Breast epithelium (tissue), 4 donors: Measurements from ENCODE around the gene BAG5. TPM values are rescaled to one million over a fixed set of nuclear protein-coding genes. Genes with fewer than 3 reads are reported as not detected.
A peak's percentile ranks its signal among the peaks of the same experiment; 100 is the strongest.

Source experiments
- DNase-seq, 2 donors: peaks; one replicate each; pipeline ENCODE4 v3.0.0-alpha.2; 2019; ENCODE audit warnings: low spot score in 2 of 2
- H3K27ac ChIP-seq, 2 donors: fragments of 200-600 bp; sonication (generic) in 1 of 2; one replicate each; pipeline ENCODE4 v1.5.1; 2016 to 2019; ENCODE audit warnings: mild to moderate bottlenecking in 1 of 2
- H3K27me3 ChIP-seq, 2 donors: fragments of 200-600 bp; sonication (generic) in 1 of 2; one replicate each; pipeline versions ENCODE4 v1.5.1 to v1.6.0; 2017 to 2019; ENCODE audit warnings: control low read depth in 1 of 2, mild to moderate bottlenecking in 1 of 2
- H3K36me3 ChIP-seq: fragments of 200-600 bp; one replicate; pipeline ENCODE4 v1.5.1; 2019
- H3K4me1 ChIP-seq, 2 donors: fragments of 200-600 bp; sonication (generic); one replicate each; pipeline ENCODE4 v1.5.1; 2016 to 2019; ENCODE audit warnings: control low read depth in 1 of 2
- H3K4me3 ChIP-seq, 3 donors: fragments of 200-600 bp; sonication (generic); 1 replicate in 2 of 3; 2 replicates in 1 of 3; pipeline ENCODE4 v1.5.1; 2016 to 2019; ENCODE audit warnings: mild to moderate bottlenecking in 3 of 3, moderate library complexity in 2 of 3
- H3K9me3 ChIP-seq, 2 donors: fragments of 200-600 bp; sonication (generic) in 1 of 2; one replicate each; pipeline ENCODE4 v1.5.1; 2016 to 2019; ENCODE audit warnings: control low read depth in 1 of 2
- POLR2A ChIP-seq: fragments of 450-650 bp; IDR thresholded peaks from one replicate; pipeline ENCODE4 v1.6.1; 2016; ENCODE audit warnings: antibody characterized with exemption, mild to moderate bottlenecking, moderate library complexity
- POLR2AphosphoS5 ChIP-seq, 3 donors: sonication (generic); formaldehyde crosslinking; IDR thresholded peaks; one replicate each; pipeline ENCODE4 v1.6.1; 2017; ENCODE audit warnings: antibody characterized with exemption in 3 of 3
- intact Hi-C: fragments of 100-400 bp; cut with DNase I; formaldehyde crosslinking; loops from one replicate; pipeline ENCODE4 v1.15.1; 2023; ENCODE audit warnings: low total_unique reads
- total RNA-seq, 3 donors: library from RNA; depleted of rRNA; stranded (reverse); fragments of >200 nt; gene quantifications; one replicate each; pipeline ENCODE4 v1.1.0, GENCODE V29; 2016
- TF ChIP-seq, protein P1 (sequence below), 3 donors: fragments of 450-650 bp; IDR thresholded peaks; one replicate each; pipeline ENCODE4 v1.5.1; 2016 to 2017; ENCODE audit warnings: antibody characterized with exemption in 3 of 3, mild to moderate bottlenecking in 3 of 3, moderate library complexity in 3 of 3

BAG5 gene
- total RNA-seq, 3 donors from 2014 or later, result 29.5 to 45.4 (median 38.5) TPM

DNA sequence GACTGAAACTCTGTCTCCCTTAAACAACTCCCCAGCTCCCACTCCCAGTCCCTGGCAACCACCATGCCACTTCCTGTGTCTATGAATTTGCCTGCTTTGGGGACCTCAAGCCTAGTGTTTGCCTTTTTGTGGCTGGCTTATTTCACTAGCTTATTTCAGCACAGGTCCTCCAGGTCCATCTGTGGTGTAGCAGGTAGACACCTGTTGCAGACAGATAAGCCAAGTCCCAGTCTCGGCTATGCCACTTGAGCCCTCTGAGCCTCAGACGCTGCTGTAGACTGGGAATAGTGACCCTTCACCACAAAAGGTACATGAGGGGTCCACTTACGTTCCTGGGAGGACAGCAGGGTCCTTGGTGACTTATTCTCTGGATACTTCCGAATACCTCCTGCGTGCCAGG, 42.2 kb upstream of the BAG5 start:
- Histone ChIP-seq H3K36me3 (no peaks in the 10 kb centered on the region), H3K27ac (no peak overlapping the region), H3K4me1 (peaks cover 0 to 10% of the 10 kb centered on the region in 2 donors), H3K9me3 (no peaks in the 10 kb centered on the region), H3K27me3 (no peaks in the 10 kb centered on the region), H3K4me3 (no peak overlapping the region)
- TF ChIP-seq, protein P1, sequence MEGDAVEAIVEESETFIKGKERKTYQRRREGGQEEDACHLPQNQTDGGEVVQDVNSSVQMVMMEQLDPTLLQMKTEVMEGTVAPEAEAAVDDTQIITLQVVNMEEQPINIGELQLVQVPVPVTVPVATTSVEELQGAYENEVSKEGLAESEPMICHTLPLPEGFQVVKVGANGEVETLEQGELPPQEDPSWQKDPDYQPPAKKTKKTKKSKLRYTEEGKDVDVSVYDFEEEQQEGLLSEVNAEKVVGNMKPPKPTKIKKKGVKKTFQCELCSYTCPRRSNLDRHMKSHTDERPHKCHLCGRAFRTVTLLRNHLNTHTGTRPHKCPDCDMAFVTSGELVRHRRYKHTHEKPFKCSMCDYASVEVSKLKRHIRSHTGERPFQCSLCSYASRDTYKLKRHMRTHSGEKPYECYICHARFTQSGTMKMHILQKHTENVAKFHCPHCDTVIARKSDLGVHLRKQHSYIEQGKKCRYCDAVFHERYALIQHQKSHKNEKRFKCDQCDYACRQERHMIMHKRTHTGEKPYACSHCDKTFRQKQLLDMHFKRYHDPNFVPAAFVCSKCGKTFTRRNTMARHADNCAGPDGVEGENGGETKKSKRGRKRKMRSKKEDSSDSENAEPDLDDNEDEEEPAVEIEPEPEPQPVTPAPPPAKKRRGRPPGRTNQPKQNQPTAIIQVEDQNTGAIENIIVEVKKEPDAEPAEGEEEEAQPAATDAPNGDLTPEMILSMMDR (IDR thresholded peaks at IDR 0.05), result no peak
- TF ChIP-seq POLR2AphosphoS5 (IDR thresholded peaks at IDR 0.05), result no peak
- no peak for TF ChIP-seq POLR2A
- intact Hi-C loops, result loop anchor here (5.0 kb wide), 1 partner anchor 1087 kb away; no protein-coding TSS in a partner anchor
- no peak for DNase-seq

DNA sequence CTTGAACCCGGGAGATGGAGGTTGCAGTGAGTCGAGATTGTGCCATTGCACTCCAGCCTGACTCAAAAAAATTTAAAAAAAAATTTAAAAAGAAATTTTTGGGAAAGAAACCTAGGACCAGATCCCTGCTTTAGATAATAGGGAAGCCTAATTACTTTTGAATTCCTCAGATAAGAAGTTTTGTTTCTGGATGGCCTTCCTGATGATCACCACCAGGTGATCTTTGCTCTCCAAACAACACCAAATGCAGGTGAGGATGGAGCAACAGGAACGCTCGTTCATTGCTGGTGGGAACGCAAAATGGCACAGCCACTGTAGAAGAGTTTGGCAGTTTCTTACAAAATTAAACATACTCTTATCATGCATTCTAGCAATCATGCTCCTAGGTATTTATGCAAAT, 38.0 kb upstream of the BAG5 start:
- Histone ChIP-seq H3K9me3 (no peaks in the 10 kb centered on the region), H3K27ac (no peak overlapping the region), H3K4me1 (no peaks in the 10 kb centered on the region), H3K27me3 (no peaks in the 10 kb centered on the region), H3K4me3 (no peak overlapping the region), H3K36me3 (no peaks in the 10 kb centered on the region)
- intact Hi-C loops, result loop anchor here (2.0 to 5.0 kb wide), 2 partner anchors 38 to 1083 kb away; no protein-coding TSS in a partner anchor
- TF ChIP-seq, protein P1 (IDR thresholded peaks at IDR 0.05), result no peak
- no peak for TF ChIP-seq POLR2AphosphoS5 (IDR thresholded peaks at IDR 0.05)
- TF ChIP-seq POLR2A, result no peak
- DNase-seq, result no peak

DNA sequence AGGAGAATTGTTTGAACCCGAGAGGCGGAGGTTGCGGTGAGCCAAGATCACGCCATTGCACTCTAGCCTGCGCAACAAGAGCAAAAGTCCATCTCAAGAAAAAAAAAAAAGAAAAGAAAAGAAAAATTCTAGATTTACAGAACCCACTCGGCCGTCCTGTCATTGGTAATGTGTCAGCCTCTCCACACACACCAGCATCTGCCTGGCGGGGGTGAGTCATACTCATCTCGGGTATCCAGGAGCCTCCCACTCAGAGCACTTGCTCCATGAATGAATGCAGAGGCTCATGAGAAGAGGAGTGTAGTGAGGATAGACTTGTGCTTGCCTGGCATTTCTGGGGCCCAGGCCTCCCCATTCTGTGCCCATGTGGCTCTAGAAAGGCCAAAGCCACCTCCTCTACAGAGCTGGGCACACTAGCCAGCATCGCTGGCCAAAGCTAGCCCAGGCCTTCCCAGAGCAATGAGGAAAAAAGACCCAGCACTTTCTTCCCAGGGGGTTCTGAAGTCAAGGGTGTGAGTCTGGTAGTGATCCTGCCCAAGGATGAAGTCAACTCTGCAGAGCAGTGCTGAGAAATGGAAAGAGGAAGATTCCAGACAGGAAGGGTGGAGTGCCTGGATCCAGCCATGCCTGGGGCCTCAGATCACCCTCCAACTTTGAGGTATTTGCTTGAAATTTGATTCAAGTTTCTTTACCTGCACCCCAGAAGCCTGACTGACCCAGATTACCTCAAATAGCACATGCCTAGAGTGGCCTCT, 35.3 kb upstream of the BAG5 start:
- H3K36me3 ChIP-seq, result no peaks in the 10 kb centered on the region
- no peaks in the 10 kb centered on the region for H3K27me3 ChIP-seq
- no peak overlapping the region for H3K4me3 ChIP-seq
- no peak overlapping the region for H3K27ac ChIP-seq
- intact Hi-C loops, result no loop called here
- peaks cover 0 to 3% of the 10 kb centered on the region in 2 donors for H3K4me1 ChIP-seq
- TF ChIP-seq, protein P1 (IDR thresholded peaks at IDR 0.05), result no peak
- no peak for TF ChIP-seq POLR2A
- H3K9me3 ChIP-seq, result no peaks in the 10 kb centered on the region
- DNase-seq, result no peak

DNA sequence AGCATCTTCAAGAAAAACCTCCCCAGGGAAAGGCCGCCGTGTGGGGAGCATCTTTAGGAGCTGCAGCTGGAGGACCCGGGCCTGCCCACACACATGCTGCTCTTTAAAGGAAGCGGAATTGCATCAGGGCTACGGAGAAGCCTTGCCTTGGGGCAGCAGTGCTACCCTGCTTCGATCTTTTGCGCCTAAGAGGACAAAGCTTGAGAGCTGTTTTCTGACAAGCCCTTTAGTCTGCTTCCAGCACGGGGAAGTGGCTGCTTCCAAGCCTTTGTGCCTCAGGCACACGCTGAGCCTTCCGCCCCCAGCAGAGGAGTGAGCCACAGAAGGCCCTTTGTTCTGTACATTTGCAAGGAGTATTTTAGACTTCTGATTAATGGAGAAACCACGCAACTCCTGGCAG, 31.8 kb upstream of the BAG5 start:
- H3K9me3 ChIP-seq, result no peaks in the 10 kb centered on the region
- peak overlapping the region; percentile 70 to 71 for H3K27ac ChIP-seq
- no peaks in the 10 kb centered on the region for H3K36me3 ChIP-seq
- H3K4me3 ChIP-seq, result peak overlapping the region in 1 of 3 donors; percentile 35
- H3K4me1 ChIP-seq, result peaks cover 0 to 3% of the 10 kb centered on the region in 2 donors
- TF ChIP-seq, protein P1 (IDR thresholded peaks at IDR 0.05), result no peak
- peak; percentile 5 to 43 (median 15) for TF ChIP-seq POLR2AphosphoS5 (IDR thresholded peaks at IDR 0.05)
- DNase-seq, result peak in 1 of 2 donors; percentile 81
- no peaks in the 10 kb centered on the region for H3K27me3 ChIP-seq
- intact Hi-C loops, result loop anchor here (2.0 kb wide), 1 partner anchor 35 kb away; the partner anchor contains the start of gene KLC1

DNA sequence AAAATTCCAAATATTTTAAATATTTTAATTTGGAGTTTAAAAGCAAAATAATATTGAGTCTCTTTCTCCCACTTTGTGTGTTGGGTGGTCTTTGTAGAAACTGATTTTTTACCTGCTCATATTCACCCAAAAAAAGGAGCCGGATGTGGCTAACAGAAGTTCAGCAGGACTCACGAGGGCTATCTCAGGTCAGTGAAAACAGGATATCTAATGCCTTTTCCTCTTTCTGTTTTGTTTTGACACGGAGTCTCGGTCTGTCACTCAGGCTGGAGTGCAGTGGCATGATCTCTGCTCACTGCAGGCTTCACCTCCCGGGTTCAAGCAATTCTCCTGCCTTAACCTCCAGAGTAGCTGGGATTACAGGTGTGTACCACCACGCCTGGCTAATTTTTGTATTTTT, 31.1 kb upstream of the BAG5 start:
- H3K36me3 ChIP-seq, result no peaks in the 10 kb centered on the region
- H3K27me3 ChIP-seq, result no peaks in the 10 kb centered on the region
- no peaks in the 10 kb centered on the region for H3K9me3 ChIP-seq
- peaks cover 0 to 3% of the 10 kb centered on the region in 2 donors for H3K4me1 ChIP-seq
- peak overlapping the region in 1 of 3 donors; percentile 35 for H3K4me3 ChIP-seq
- no peak for TF ChIP-seq POLR2A
- TF ChIP-seq POLR2AphosphoS5 (IDR thresholded peaks at IDR 0.05), result no peak
- TF ChIP-seq, protein P1 (IDR thresholded peaks at IDR 0.05), result no peak
- intact Hi-C loops, result no loop called here
- DNase-seq, result no peak
- peak overlapping the region; percentile 70 to 71 for H3K27ac ChIP-seq
